Measurements from ENCODE around the gene TCIRG1.

Gene TCIRG1

GRCh38 chr11:68036717-68037239, 2.0 kb upstream of the TCIRG1 start:
- no peak for DNase-seq

GRCh38 chr11:68037411-68038225, 1.2 kb upstream of the TCIRG1 start:
- no peak for DNase-seq

GRCh38 chr11:68038226-68038717, 553 bp upstream of the TCIRG1 start:
- no peak for DNase-seq

- no peak for DNase-seq
These were observed 781 bp downstream of the TCIRG1 start for GRCh38 chr11:68039526-68040086.

- DNase-seq = no peak
These were observed 1.5 kb downstream of the TCIRG1 start for GRCh38 chr11:68040101-68040956.

- no peak for DNase-seq
These were observed 2.2 kb downstream of the TCIRG1 start for GRCh38 chr11:68040957-68041591.

GRCh38 chr11:68041617-68042218, 2.9 kb downstream of the TCIRG1 start:
- DNase-seq = no peak

- no peak for DNase-seq
These were observed 3.6 kb downstream of the TCIRG1 start for GRCh38 chr11:68042219-68043028.

GRCh38 chr11:68043029-68043348, 4.2 kb downstream of the TCIRG1 start:
- no peak for DNase-seq

- DNase-seq = no peak
These were observed 4.7 kb downstream of the TCIRG1 start for GRCh38 chr11:68043349-68044144.

GRCh38 chr11:68044145-68044813, 5.5 kb downstream of the TCIRG1 start:
- DNase-seq = no peak

- no peak for DNase-seq
These were observed 6.1 kb downstream of the TCIRG1 start for GRCh38 chr11:68044898-68045351.

GRCh38 chr11:68047437-68048290, 8.8 kb downstream of the TCIRG1 start:
- no peak for DNase-seq

GRCh38 chr11:68048681-68049508, 10.1 kb downstream of the TCIRG1 start:
- no peak for DNase-seq

- DNase-seq = no peak
These were observed 10.9 kb downstream of the TCIRG1 start for GRCh38 chr11:68049509-68050370.

GRCh38 chr11:68050371-68050841, 11.6 kb downstream of the TCIRG1 start:
- no peak for DNase-seq
